HCEC 1CT (cell line): ENCODE results near the gene SP3.
A peak's percentile ranks its signal among the peaks of the same experiment; 100 is the strongest.

Source experiments
- DNase-seq: peaks from one replicate; pipeline ENCODE4 v3.0.0-alpha.2; 2017

Gene SP3

GRCh38 chr2:173993459-173993858 lies 28.3 kb upstream of the SP3 start:
- DNase-seq: no peak

GRCh38 chr2:173991856-173992588 lies 26.8 kb upstream of the SP3 start:
- DNase-seq: no peak

- DNase-seq: peak; percentile 16
These were observed 26.0 kb upstream of the SP3 start for GRCh38 chr2:173990970-173991819.

GRCh38 chr2:173990245-173990644 lies 25.1 kb upstream of the SP3 start:
- no peak for DNase-seq

GRCh38 chr2:173989884-173990215 lies 24.7 kb upstream of the SP3 start:
- no peak for DNase-seq

GRCh38 chr2:173989160-173989883 lies 24.1 kb upstream of the SP3 start:
- DNase-seq: no peak

- no peak for DNase-seq
These were observed 21.6 kb upstream of the SP3 start for GRCh38 chr2:173986805-173987204.

GRCh38 chr2:173985605-173985992 lies 20.4 kb upstream of the SP3 start:
- DNase-seq: no peak

GRCh38 chr2:173984866-173985604 lies 19.9 kb upstream of the SP3 start:
- DNase-seq: no peak

- DNase-seq: no peak
These were observed 18.3 kb upstream of the SP3 start for GRCh38 chr2:173983391-173983871.

GRCh38 chr2:173982918-173983317 lies 17.7 kb upstream of the SP3 start:
- no peak for DNase-seq

GRCh38 chr2:173982182-173982714 lies 17.1 kb upstream of the SP3 start:
- DNase-seq: no peak

- DNase-seq: no peak
These were observed 16.3 kb upstream of the SP3 start for GRCh38 chr2:173981520-173981919.

GRCh38 chr2:173979751-173980351 lies 14.7 kb upstream of the SP3 start:
- DNase-seq: no peak

- no peak for DNase-seq
These were observed 13.3 kb upstream of the SP3 start for GRCh38 chr2:173978447-173978846.

GRCh38 chr2:173972636-173973035 lies 7.5 kb upstream of the SP3 start:
- DNase-seq: no peak

GRCh38 chr2:173972165-173972564 lies 7.0 kb upstream of the SP3 start:
- DNase-seq: no peak

- DNase-seq: no peak
These were observed 5.3 kb upstream of the SP3 start for GRCh38 chr2:173970516-173970924.

- peak; percentile 63 for DNase-seq
These were observed 4.7 kb upstream of the SP3 start for GRCh38 chr2:173969886-173970285.

- no peak for DNase-seq
These were observed 3.4 kb upstream of the SP3 start for GRCh38 chr2:173968551-173968950.

GRCh38 chr2:173966274-173967098 lies 1.3 kb upstream of the SP3 start:
- DNase-seq: no peak
